ES-I3 (cell line): ENCODE results near the gene PLLP.
"Not testable (repeated sequence)": the region's sequence is repeated elsewhere in the genome, so short reads cannot be mapped to it uniquely, and the experiment has no call there.

ENCODE experiments used
- H3K36me3 ChIP-seq: 2 replicates; pipeline ENCODE4 v1.6.1; 2013; ENCODE audit warnings: mild to moderate bottlenecking, low read length, control low read depth, moderate library complexity; ENCODE audit not compliant: insufficient read depth
- H3K4me1 ChIP-seq: 2 replicates; pipeline ENCODE4 v1.6.1; 2013; ENCODE audit warnings: mild to moderate bottlenecking, control low read depth, low read length; ENCODE audit not compliant: insufficient read depth
- H3K9ac ChIP-seq: 2 replicates; pipeline ENCODE4 v1.6.1; 2013; ENCODE audit warnings: low read depth, mild to moderate bottlenecking, low read length, moderate library complexity
- H3K9me3 ChIP-seq: 2 replicates; pipeline ENCODE4 v1.6.1; 2013; ENCODE audit warnings: mild to moderate bottlenecking, low read length, moderate library complexity; ENCODE audit not compliant: control insufficient read depth, insufficient read depth

The PLLP gene

DNA sequence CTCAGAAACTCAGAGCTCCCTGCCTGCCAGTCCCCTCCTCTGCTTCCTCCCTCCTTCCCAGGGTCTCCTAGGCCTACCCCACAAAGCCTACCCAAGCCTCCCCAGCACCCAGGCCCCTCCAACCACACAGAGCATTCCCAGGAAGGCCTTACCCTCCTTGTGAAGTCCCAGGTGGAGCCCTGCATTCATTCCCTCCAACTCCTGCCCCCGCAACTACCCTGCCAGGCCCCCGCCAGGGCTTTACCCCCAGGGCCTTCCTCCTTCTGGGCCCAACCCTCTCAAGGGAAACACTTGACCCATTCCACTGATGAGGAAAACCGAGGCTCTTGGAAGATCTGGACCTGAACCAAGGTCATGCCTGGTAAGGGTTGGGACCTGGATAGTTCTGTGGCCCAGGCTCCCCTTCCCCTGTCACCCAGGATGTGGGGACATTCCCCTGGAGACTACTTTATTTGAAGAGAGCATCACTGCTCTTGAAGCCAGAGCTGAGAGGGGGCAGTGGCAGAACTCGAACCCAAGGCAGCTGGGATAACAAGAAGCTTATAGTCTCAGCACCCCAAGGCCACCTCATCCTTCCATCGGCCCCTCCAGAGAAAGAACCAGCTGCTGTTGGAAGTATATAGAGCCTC, 12.5 kb downstream of the PLLP start:
- Histone ChIP-seq H3K9ac (no peak overlapping the region), H3K36me3 (no peaks in the 10 kb centered on the region), H3K4me1 (peaks cover 24% of the 10 kb centered on the region), H3K9me3 (no peaks in the 10 kb centered on the region)

DNA sequence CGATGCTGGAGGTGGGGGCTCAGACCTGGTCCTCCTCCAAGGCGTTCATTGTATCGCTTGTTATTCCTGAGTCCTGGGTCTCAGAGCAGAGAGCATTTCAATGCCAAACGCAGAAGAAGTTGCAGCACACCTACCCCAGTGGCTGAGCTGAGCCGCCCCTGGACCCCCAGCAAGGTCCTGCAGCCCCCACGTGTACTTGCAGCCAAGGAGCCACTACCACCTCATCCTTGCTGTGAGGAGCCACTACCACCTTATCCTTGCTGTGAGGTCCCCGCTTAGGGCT, 13.5 kb downstream of the PLLP start:
- no peaks in the 10 kb centered on the region for H3K9me3 ChIP-seq
- H3K36me3 ChIP-seq: no peaks in the 10 kb centered on the region
- H3K4me1 ChIP-seq: peaks cover 16% of the 10 kb centered on the region; the same call in 1 of the 2 replicates
- H3K9ac ChIP-seq: no peak overlapping the region

DNA sequence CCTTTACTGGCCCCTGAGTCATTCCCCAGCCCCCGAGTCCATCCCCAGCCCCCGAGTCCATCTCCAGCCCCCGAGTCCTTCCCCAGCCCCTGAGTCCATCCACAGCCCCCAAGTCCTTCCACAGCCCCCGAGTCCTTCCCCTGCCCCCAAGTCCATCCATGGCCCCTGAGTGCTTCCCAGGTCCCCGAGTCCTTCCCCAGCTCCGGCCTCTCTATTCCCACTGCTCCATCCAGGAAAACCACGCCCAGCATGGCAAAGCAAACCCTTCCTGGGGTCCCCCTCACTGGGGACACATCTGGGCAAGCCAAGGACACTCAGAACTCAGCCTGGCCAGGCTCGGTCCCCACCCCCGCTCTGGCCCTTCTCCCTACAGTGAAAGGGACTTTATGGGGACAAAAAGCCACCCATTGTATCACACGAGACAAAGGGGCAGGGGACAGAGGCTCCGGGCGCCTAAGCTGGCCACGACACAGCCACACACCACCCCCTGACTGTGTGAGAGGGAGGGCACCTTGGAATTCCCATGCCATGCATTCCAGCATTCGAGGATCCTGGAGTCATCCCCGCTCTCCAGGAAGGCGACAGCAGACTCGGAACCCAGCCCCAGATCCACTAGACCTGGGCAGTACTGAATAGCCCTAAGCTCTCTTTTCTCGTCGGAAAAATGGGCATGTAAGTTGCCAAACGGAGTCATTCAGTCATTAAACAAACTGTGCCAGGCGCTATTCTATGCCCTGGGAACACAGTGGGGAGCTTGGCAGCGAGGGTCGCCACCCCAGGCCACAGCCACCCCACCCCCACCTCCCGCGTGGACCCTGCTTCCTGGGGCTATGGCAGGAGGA, 14.0 kb downstream of the PLLP start:
- no peaks in the 10 kb centered on the region for H3K9me3 ChIP-seq
- peaks cover 16% of the 10 kb centered on the region; the same call in 1 of the 2 replicates for H3K4me1 ChIP-seq
- no peaks in the 10 kb centered on the region for H3K36me3 ChIP-seq
- H3K9ac ChIP-seq: no peak overlapping the region

DNA sequence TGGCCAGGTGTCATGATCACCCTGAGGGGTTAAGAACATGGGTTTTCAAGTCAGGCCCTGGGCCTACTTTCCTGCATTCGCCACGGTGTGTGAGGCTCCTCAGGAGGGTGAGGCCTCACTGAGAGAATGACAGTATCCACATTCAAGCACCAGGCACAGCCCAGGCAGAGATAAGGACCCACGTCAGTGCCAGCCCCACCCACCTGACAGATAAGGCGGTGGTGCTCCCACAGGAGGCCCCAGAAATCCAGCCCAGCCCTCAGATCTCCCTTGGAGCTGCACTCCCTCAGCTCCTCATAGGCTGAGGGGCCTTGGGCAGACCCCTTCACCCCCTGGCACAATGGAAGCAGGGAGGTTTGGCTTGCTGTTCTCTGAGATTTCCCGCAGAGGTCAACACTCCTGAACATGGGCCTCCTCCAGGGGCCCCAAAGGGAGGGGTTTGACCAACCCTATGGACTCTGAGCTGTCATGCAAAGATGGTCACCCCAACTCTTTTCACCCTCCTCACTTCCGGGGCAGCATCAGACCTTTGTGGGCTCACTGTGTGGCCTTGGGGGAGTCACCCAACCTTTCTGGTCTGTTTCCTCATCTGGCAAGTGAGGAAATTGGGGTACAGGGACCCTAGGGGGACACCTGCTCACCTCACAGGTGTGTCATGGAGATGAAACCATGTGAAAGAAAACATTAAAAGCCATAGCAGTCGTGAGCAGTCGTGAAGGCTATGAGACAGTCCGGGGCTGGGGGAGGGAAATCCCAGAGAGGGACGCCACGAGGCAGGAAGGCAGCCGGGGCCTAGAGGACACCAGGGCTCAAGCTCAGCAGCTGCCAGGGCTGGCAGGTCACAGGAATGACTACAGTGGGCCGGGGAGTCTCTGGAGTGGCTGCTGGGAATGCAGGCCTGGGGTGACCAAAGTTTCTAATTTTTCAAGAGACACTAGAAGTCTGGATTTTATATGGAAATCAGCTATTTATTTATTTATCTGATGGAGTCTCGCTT, 15.4 kb downstream of the PLLP start:
- Histone ChIP-seq H3K36me3 (no peaks in the 10 kb centered on the region), H3K9ac (no peak overlapping the region), H3K9me3 (no peaks in the 10 kb centered on the region), H3K4me1 (peaks cover 16% of the 10 kb centered on the region; the same call in 1 of the 2 replicates)

DNA sequence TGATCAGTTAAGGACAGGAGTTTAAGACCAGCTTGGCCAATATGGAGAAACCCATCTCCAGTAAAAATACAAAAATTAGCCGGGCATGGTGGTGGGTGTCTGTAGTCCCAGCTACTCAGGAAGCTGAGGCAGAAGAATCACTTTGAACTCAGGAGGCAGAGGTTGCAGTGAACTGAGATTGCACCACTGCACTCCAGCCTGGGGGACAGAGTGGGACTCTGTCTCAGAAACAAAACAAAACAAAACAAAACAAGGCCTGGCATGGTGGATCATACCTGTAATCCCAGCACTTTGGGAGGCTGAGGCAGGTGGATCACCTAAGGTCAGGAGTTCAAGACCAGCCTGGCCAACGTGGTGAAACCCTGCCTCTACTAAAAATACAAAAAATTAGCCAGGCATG, 17.1 kb downstream of the PLLP start:
- peaks cover 16% of the 10 kb centered on the region; the same call in 1 of the 2 replicates for H3K4me1 ChIP-seq
- not testable (repeated sequence) for H3K9me3 ChIP-seq, H3K9ac ChIP-seq, H3K36me3 ChIP-seq

DNA sequence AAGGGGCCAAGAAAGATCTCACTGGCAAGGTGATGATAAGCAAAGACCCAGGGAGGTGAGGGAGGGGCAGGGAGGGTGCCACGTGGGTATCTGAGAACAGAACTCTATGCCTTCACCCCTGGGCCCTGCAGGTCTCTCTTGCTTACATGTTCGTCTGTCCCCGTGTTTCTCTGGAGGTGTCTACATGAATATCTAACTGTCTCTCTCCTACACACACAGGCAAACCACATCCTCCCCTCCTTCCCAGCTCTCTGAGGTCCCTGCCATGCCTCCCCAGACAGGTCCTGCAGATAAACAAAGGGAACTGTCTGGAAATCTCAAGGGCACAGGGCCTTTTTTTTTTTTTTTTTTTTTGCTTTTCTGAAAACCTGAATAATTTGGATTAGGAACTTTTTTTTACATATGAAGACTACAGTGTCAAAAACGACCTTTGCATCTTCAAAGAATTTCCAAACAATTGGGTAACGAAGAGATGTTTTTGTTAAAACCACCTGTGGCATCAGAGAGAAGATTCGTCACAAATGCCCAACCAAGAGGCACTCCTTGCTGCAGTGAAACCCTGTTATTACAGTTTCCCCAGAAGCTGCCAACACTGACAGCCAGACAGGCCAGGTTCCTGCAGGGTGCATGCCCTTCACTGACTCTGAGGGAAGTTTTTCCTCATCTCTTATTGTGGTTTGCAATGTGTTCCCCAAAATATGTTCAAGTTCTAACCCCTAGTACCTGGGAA, 17.8 kb downstream of the PLLP start:
- Histone ChIP-seq H3K36me3 (no peaks in the 10 kb centered on the region), H3K4me1 (peaks cover 15% of the 10 kb centered on the region; the same call in 1 of the 2 replicates), H3K9ac (no peak overlapping the region), H3K9me3 (no peaks in the 10 kb centered on the region)

DNA sequence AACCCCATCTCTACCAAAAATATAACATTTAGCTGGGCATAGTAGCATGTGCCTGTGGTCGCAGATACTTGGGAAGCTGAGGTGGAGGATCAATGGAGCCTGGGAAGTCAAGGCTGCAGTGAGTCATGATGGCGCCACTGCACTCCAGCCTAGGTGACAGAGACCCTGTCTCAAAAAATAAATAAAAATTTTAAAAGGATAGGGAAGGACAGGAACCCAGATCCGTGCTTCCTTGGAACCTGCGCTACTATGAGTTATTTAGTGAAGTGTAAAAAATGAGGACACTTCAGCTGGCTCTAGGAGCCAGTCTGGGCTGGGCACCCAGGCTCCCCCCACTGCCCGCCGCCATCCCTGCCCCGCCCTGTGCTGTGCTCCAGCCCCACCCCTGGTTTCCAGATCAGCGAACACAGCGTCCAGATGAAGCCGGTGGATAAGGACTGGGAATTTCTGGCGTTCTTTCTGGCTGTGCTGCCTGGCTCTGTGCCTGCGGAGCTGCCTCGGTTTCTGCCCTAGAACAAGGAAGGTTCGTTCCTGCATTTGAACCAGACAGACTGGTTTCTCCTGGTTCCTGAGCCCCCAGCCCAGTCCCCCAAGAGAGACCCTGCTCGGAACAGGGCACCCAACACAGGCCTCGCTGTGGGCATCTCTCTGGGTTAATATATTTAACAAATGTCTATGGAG, 18.5 kb downstream of the PLLP start:
- H3K9me3 ChIP-seq: no peaks in the 10 kb centered on the region
- peaks cover 13% of the 10 kb centered on the region; the same call in 1 of the 2 replicates for H3K4me1 ChIP-seq
- no peak overlapping the region for H3K9ac ChIP-seq
- no peaks in the 10 kb centered on the region for H3K36me3 ChIP-seq

DNA sequence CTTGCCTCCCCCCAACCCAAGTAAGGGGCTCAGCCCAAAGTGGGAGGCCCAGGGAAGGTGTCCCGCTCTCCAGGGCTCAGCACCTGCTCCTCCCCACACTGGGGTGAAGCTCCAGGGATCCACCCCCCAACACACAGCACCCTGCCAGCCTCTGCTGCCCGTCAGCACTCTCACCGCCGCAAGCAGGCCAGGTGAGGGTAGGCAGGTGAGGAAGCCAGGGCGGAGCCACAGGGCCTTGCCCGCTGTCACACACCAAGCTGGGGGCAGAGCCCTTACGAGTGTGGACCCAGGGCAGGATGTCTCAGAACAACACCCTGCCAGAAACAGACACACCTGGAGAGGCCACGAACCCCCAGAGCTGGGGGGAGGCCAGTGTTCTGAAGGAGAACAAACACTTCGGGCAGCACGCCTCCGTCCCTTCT, 19.5 kb downstream of the PLLP start:
- Histone ChIP-seq H3K36me3 (no peaks in the 10 kb centered on the region), H3K4me1 (peaks cover 14% of the 10 kb centered on the region; the same call in 1 of the 2 replicates), H3K9me3 (no peaks in the 10 kb centered on the region), H3K9ac (no peak overlapping the region)

DNA sequence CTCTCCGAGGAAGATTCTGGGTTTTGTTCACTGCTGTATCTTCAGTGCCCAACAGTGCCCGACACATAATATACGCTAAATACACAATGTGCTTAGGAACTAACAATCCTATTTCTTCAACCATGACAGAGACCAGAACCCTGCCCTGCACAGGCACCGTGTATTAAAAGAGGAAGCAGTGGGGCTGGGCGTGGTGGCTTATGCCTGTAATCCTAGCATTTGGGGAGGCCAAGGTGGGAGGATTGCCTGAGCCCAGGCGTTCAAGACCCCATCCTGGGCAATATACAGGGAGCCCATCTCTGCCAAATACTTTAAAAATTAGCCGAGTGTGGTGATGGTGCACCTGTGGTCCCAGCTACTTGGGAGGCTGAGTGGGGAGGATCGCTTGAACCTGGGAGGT, 20.1 kb downstream of the PLLP start:
- H3K36me3 ChIP-seq: no peaks in the 10 kb centered on the region
- no peaks in the 10 kb centered on the region for H3K9me3 ChIP-seq
- peaks cover 16% of the 10 kb centered on the region; the same call in 1 of the 2 replicates for H3K4me1 ChIP-seq
- H3K9ac ChIP-seq: no peak overlapping the region

DNA sequence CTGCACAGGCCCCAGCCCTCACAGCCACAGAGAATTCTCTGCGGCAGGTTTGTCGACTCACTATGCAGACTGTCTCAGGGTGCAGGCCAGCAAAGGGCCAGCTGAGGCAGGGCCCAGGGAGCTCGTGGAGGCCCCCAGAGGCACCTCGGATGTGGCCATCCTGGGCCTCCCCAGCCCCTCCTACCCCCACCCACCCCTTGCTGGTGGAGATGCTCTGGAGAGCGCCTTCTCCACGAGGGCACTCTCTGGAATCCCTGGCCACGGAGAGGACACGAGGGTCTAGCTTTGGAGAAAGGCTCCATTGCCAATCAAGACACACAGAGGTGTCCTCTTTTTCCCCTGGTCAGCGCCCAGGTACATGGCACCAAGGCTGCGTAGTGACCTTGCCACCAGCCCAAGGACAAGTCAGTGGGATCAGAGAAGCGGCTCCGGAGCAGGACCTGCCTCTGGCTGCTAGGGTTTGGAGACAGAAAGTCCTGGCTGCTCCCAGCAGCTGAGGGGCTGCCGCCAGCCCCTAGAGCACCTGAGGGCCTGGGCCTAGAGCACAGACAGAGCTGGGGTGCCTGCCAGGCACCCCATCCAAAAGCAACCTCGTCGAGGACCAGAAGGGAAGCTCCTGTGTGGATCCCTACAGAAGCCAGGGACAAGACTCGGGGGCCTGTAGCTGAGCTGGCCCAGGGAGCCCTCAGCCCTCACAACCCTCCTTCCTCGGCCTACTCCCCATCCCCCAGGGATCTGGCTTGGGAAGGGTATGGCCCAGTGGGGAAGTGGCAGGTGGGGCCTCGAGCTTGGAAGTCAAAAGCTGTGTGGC, 20.7 kb downstream of the PLLP start:
- H3K9me3 ChIP-seq: no peaks in the 10 kb centered on the region
- peaks cover 16% of the 10 kb centered on the region; the same call in 1 of the 2 replicates for H3K4me1 ChIP-seq
- H3K9ac ChIP-seq: no peak overlapping the region
- no peaks in the 10 kb centered on the region for H3K36me3 ChIP-seq

DNA sequence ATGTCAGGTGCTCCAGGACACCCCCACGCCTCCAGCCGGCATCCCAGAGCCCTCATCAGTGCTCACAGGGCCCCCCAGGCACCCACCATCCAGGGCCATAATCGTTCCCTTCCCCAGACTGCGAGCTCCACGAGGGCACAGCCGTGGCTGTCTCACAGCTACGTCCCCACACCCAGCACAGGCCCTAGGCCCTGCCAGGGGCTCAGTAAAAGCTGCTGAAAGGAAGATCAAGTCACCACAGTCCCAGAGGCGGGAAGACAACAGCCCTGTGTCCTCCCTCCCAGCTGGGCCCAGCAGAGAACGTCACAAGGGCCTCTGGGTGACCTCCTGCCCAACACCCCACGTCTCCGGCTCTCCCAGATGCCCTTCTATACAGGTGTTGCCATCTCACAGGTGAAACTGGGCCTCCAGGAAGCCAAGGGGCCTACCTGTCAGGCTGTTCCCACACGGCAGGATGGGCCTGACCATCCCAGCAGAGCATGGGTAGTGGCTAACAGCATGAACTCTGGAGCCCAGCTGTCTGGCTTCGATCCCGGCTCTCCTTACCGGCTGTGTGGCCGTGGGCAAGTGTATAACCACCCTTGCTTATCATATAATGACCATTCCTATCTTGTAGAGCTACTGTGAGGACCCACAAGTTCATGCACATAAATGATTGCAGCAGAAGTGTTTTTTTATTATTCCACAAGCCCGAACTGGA, 21.5 kb downstream of the PLLP start:
- Histone ChIP-seq H3K36me3 (no peaks in the 10 kb centered on the region), H3K9me3 (no peaks in the 10 kb centered on the region), H3K4me1 (peaks cover 15% of the 10 kb centered on the region; the same call in 1 of the 2 replicates), H3K9ac (no peak overlapping the region)

DNA sequence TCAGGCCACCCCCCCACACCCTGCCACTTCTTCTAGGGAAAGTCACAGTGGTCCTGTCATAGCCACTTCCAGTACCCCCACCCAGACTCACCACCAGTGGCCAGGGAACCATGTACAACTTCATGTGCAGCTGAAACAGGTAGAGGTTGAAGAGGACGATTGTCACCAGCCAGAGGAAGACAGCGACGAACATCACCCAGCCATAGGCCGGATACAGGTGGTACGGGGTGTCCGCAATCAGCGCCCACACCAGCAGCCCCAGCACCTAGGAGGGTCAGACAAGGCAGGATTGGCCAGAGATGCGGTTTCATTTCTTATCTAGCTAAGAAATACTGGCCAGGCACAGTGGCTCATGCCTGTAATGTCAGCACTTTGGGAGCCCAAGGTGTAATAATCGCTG, 22.7 kb downstream of the PLLP start:
- H3K4me1 ChIP-seq: peaks cover 15% of the 10 kb centered on the region; the same call in 1 of the 2 replicates
- H3K36me3 ChIP-seq: no peaks in the 10 kb centered on the region
- no peak overlapping the region for H3K9ac ChIP-seq
- no peaks in the 10 kb centered on the region for H3K9me3 ChIP-seq
